GM19240 (cell line): Measurements from ENCODE around the gene DBI.
"Not testable (repeated sequence)": the region's sequence is repeated elsewhere in the genome, so short reads cannot be mapped to it uniquely, and the experiment has no call there.

ENCODE experiments used
- DNase-seq: peaks from one replicate; pipeline ENCODE4 v3.0.0; 2011; ENCODE audit warnings: low spot score; ENCODE audit not compliant: insufficient read length

The DBI gene

GRCh38 chr2:119397196-119397595 is 30.4 kb downstream of the DBI start:
- no peak for DNase-seq

GRCh38 chr2:119402106-119402505 is 35.3 kb downstream of the DBI start:
- DNase-seq, result no peak

- DNase-seq, result no peak
Observed at GRCh38 chr2:119402645-119403560, 36.1 kb downstream of the DBI start.

GRCh38 chr2:119403618-119404017 is 36.8 kb downstream of the DBI start:
- not testable (repeated sequence) for DNase-seq

- no peak for DNase-seq
Observed at GRCh38 chr2:119405151-119405550, 38.4 kb downstream of the DBI start.

GRCh38 chr2:119407430-119408220 is 40.8 kb downstream of the DBI start:
- peak; percentile 41 for DNase-seq

GRCh38 chr2:119408221-119408619 is 41.4 kb downstream of the DBI start:
- no peak for DNase-seq

- DNase-seq, result no peak
Observed at GRCh38 chr2:119409506-119409905, 42.7 kb downstream of the DBI start.

GRCh38 chr2:119414894-119415293 is 48.1 kb downstream of the DBI start:
- no peak for DNase-seq

GRCh38 chr2:119415630-119416029 is 48.9 kb downstream of the DBI start:
- DNase-seq, result no peak

- DNase-seq, result no peak
Observed at GRCh38 chr2:119416299-119416923, 49.6 kb downstream of the DBI start.

- no peak for DNase-seq
Observed at GRCh38 chr2:119417908-119418307, 51.1 kb downstream of the DBI start.

- no peak for DNase-seq
Observed at GRCh38 chr2:119419065-119419464, 52.3 kb downstream of the DBI start.

- no peak for DNase-seq
Observed at GRCh38 chr2:119419803-119420508, 53.2 kb downstream of the DBI start.

- DNase-seq, result no peak
Observed at GRCh38 chr2:119421304-119421703, 54.5 kb downstream of the DBI start.

- DNase-seq, result no peak
Observed at GRCh38 chr2:119421741-119422140, 55.0 kb downstream of the DBI start.
